Measurements from ENCODE around the gene GPBP1L1.
"Not testable (repeated sequence)": the region's sequence is repeated elsewhere in the genome, so short reads cannot be mapped to it uniquely, and the experiment has no call there.

Gene GPBP1L1

DNA sequence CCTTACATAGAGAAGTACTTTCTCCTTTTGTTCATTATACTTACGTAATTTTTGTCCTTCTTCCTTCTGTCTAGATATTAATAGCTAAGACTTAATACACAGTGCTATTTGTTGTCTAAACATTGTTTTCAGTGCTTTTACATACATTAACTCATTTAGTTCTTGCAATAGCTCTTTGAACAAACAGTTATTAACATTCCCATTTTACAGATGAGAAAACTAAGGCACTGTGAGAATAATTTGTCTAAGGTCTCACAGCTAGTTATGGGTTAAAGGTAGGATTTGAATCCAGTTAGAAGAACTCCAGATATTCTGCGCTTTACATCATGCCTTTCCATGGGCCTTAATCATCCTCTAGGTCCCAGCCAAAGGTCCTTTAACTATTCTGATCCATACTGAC lies 82.1 kb downstream of the GPBP1L1 start:
- in situ Hi-C loops (cut with HindIII; ENCODE audit: low sequenced_read_pairs), result no loop called here

DNA sequence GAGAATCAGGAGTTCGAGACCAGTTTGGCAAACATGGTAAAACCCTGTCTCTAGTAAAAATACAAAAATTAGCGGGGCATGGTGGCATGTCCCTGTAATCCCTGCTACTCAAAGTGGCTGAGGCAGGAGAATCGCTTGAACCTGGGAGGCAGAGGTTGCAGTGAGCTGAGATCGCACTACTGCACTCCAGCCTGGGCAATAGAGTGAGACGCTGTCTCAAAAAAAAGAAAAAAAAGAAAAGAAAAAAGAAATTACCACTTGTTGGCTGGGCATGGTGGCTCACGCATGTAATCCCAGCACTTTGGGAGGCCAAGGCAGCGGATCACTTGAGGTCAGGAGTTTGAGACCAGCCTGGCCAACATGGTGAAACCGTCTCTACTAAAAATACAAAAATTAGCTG lies 89.6 kb downstream of the GPBP1L1 start:
- in situ Hi-C loops (cut with HindIII; ENCODE audit: low sequenced_read_pairs), result not testable (repeated sequence)

DNA sequence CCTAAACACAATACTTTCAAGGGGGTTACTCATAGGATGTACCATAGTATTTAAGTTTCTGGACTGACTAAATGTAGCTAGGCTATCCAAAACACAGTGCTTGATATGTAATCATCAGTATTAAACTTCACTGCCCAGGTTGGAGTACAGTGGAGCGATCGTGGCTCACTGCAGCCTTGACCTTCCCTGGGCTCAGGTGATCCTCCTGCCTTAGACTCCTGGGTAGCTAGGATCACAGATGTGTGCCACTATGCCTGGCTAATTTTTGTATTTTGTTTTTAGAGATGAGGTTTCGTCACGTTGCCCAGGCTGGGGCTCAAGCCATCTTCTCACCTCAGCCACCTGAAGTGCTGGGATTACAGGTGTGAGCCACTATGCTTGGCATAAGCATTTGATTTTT lies 91.9 kb downstream of the GPBP1L1 start:
- in situ Hi-C loops (cut with HindIII; ENCODE audit: low sequenced_read_pairs), result no loop called here

DNA sequence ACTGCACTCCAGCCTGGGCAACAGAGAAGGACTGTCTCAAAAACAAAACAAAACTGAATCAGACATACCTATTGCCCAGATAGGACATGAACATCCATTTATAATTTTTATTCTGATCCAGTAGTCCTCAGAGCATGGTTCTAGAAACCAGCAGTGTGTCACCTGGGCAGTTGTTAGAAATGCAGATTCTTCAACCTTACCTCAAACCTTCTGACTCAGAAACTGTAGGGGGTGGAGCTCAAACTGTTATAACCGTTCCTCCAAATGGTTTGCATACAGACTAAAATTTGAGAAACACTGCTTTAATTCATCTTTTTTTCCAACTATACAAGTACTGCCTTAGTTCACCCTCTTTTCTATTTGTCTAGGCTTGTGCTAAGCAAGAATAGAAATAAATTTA lies 96.5 kb downstream of the GPBP1L1 start:
- in situ Hi-C loops (cut with HindIII; ENCODE audit: low sequenced_read_pairs), result no loop called here

DNA sequence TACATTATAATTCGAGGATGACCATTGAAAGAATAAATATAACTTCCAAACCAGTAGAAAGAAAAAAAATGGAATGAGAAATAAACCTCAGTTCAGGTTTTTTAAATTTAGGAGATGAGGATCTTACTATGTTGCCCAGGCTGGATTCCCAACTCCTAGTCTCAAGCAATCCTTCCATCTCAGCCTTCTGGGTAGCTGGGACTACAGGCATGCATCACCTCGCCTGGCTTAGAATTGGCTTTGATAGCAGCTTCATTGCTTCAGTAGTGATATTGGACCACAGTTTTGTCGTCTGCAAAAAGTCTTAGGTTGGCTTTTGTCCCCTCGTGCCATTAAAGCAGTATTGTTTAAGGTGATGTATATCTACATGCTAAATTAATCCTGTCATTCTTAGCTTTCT lies 99.6 kb downstream of the GPBP1L1 start:
- in situ Hi-C loops (cut with HindIII; ENCODE audit: low sequenced_read_pairs), result no loop called here

DNA sequence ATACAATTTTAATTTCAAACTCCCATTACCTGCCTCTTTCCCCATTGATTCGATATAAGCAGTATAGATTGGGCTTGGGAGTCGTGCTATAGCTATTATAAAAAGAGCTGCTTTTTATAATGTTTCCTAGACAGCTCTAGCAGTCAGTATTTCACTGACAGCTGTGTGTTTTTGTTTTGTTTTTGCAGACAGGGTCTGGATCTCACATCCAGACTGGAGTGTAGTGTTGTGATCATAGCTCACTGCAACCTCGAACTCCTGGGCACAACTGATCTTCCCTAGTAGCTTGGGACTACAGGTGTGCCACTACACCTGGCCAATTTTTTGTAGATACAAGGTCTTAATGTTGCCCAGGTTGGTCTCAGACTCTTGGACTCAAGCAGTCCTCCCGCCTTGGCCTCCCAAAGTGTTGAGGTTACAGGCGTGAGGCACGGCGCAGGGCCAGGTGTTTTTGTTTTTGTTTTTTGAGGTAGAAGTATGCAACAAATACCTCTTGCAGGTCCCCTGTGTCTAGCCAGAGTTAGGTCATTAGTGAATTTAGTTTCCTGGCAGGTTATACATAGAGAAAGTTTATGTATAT lies 100.7 kb downstream of the GPBP1L1 start:
- in situ Hi-C loops (cut with HindIII; ENCODE audit: low sequenced_read_pairs), result no loop called here

DNA sequence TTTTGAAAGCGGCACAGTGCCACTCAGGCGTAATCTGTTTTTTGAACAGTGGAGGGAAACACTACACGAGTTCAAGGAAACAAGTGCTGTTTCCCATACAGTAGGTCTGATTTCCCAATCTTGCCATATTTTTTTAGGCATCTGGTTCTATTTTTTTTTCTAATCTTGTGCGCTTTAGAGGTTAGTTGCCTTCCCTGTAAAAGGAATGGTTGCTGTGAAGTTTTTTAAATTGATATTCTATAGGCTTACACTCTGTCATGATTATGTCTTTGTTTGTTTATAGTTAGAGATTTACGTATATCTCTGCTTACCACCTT lies 101.3 kb downstream of the GPBP1L1 start:
- in situ Hi-C loops (cut with HindIII; ENCODE audit: low sequenced_read_pairs), result no loop called here

DNA sequence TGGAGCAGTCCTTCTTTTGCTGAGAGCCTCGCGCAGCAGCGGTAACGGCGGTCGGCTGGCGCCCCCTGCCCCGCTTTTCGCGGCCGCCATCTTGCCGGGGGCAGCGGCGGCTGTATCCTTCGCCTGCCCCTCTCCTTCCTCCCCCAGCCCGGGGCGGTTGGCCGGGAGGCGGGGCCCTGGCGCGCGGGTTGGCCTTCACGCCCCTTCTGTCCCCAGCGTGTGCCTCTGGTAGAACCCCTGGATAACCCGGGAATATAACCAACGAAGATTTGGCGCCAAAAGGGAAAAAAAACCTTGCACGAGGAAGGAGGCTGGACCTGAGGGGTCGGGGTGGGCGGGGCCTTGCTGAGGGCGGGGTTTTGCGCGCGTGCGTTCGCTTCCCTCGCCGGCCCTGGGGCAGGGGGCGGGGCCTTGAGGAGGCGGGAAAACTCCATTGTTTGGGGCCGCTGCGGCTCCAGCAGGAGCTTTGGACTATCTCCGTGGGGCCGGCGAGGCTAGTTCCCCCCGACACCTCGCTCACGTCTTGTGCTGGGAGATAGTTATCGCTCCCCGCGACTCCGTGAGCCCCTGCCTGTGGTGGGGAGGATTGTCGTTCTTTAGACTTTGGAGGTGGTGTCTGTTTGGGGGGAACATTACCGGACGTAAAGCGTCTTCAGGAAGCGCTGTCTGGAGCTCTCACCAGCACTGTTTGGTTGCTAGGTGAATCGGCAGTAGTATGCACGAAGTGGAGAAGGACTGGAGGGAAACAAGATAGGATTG lies 101.8 kb downstream of the GPBP1L1 start:
- in situ Hi-C loops (cut with HindIII; ENCODE audit: low sequenced_read_pairs), result no loop called here

DNA sequence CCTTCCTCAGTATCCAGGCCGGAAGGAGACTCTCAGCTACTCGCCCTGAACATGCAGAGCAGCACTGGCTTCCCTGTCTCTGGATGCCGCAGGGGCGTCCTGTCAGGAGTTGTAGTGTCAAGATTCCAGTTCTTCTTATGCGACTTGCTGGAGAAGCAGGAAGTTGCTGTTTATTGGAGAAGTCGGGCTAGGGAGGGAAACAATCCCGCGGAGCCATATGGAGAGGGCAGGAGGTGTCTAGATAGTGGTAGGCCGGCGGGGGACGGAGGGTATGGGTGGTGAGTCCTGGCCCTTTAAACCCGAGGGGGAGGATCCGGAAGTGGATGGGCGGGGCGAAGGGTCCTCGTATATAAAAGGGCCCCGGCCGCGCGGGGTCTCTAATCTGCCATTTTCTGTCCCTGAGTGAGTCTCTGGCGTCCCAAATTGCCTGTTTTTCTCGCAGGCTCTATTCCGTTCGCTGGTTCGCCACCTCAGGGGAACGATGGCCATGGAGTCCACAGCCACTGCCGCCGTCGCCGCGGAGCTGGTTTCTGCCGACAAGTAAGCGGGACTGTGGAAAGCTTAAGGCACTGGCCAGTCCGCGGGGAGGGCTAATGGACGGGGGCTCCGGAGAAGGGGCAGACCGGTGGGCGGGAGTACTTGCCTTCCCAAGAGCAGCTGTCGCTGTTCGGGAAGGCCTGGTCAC lies 102.5 kb downstream of the GPBP1L1 start, which contains the start of gene NASP:
TSS of gene NASP (plus strand) at position 376 of the 685 bp plus-strand sequence. CDS start at position 482, 106 bp downstream.
- in situ Hi-C loops (cut with HindIII; ENCODE audit: low sequenced_read_pairs), result no loop called here

DNA sequence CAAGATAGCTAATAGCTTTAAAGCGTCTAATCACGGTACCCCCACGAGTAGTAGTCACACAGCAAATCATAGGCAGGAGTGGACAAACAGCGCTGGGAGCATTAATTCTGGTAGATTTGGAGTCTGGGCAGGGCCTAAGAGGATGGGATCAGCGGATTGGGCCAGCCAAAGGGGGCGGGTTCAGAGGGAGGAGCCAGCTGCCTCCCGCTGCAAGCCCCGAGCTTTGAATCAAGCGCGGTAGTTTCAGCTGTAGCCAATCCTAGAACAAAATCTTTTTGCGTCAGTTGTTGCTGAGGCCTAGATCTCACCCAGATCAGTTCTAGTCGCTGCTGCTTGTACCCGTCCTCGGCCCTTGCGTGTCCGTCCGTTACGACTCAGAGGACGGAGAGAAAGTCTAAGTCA lies 103.1 kb downstream of the GPBP1L1 start:
- in situ Hi-C loops (cut with HindIII; ENCODE audit: low sequenced_read_pairs), result no loop called here
